GM21526 (cell line): ENCODE data around the gene ADARB2.

Experiments
- ATAC-seq: cut with Tn5 transposase; IDR thresholded peaks from one replicate; pipeline ENCODE4 v1.9.1; 2021; ENCODE audit warnings: moderate library complexity; ENCODE audit not compliant: unreplicated experiment, low FRiP score

ADARB2 gene

GRCh38 chr10:1515121-1515779 lies 222.1 kb downstream of the ADARB2 start:
- ATAC-seq = no peak

GRCh38 chr10:1514681-1515080 lies 222.6 kb downstream of the ADARB2 start:
- ATAC-seq = no peak

GRCh38 chr10:1513221-1513620 lies 224.1 kb downstream of the ADARB2 start:
- ATAC-seq = no peak

- no peak for ATAC-seq
These were observed 228.3 kb downstream of the ADARB2 start for GRCh38 chr10:1509011-1509530.

GRCh38 chr10:1508096-1508495 lies 229.2 kb downstream of the ADARB2 start:
- no peak for ATAC-seq

GRCh38 chr10:1507436-1507835 lies 229.9 kb downstream of the ADARB2 start:
- no peak for ATAC-seq

GRCh38 chr10:1504940-1505339 lies 232.4 kb downstream of the ADARB2 start:
- ATAC-seq = no peak

GRCh38 chr10:1504286-1504685 lies 233.0 kb downstream of the ADARB2 start:
- no peak for ATAC-seq

GRCh38 chr10:1502451-1502850 lies 234.9 kb downstream of the ADARB2 start:
- no peak for ATAC-seq

- no peak for ATAC-seq
These were observed 237.9 kb downstream of the ADARB2 start for GRCh38 chr10:1499359-1499957.

GRCh38 chr10:1498746-1499358 lies 238.5 kb downstream of the ADARB2 start:
- ATAC-seq = no peak

- no peak for ATAC-seq
These were observed 241.3 kb downstream of the ADARB2 start for GRCh38 chr10:1495915-1496517.

- ATAC-seq = no peak
These were observed 244.7 kb downstream of the ADARB2 start for GRCh38 chr10:1492641-1493040.

- ATAC-seq = no peak
These were observed 245.4 kb downstream of the ADARB2 start for GRCh38 chr10:1491901-1492300.

- no peak for ATAC-seq
These were observed 247.5 kb downstream of the ADARB2 start for GRCh38 chr10:1489801-1490200.

GRCh38 chr10:1488970-1489548 lies 248.3 kb downstream of the ADARB2 start:
- peak; percentile 99 for ATAC-seq

GRCh38 chr10:1486841-1487687 lies 250.3 kb downstream of the ADARB2 start:
- no peak for ATAC-seq

- no peak for ATAC-seq
These were observed 252.0 kb downstream of the ADARB2 start for GRCh38 chr10:1485357-1485756.

GRCh38 chr10:1483826-1484225 lies 253.5 kb downstream of the ADARB2 start:
- no peak for ATAC-seq

GRCh38 chr10:1483246-1483645 lies 254.1 kb downstream of the ADARB2 start:
- ATAC-seq = no peak
